Measurements from ENCODE around the gene UBE2H. TPM values are rescaled to one million over a fixed set of nuclear protein-coding genes. Genes with fewer than 3 reads are reported as not detected.
A peak's percentile ranks its signal among the peaks of the same experiment; 100 is the strongest.

UBE2H gene
- total and polyA plus RNA-seq, 2 donors: 23.2 to 31.8 TPM

DNA sequence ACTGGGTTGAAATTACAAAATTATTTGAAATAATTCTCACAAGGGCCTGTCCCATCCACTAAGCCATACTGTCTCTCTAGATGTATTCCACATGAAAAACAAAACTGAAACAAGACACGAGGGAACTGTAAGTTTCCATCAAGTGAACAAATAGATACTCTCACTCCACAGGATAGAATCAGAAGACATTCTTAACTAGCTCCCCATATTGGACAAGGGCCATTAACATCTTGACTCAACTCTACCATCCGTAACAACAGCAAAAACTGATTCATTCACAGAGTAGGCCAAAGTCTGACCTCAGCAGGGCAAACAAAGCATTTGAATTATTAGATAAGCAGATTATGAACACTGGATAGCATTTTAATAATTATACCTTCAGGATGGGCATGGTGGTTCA, 29.1 kb downstream of the UBE2H start:
- no peak for DNase-seq (ENCODE audit: low read depth in 6 of 9, low spot score in 9 of 9)
- Histone ChIP-seq H3K27me3 (ENCODE audit: control insufficient read depth in 2 of 2, insufficient read depth in 1 of 2, low read length in 1 of 2) (no peaks in the 10 kb centered on the region), H3K9me3 (ENCODE audit: control insufficient read depth in 2 of 2, insufficient read depth in 1 of 2, low read length in 1 of 2) (no peaks in the 10 kb centered on the region), H3K4me3 (ENCODE audit: low read length in 2 of 2) (no peak overlapping the region), H3K36me3 (ENCODE audit: control insufficient read depth in 2 of 2, insufficient read depth in 2 of 2, low read length in 1 of 2) (peaks cover 0 to 16% of the 10 kb centered on the region in 2 donors), H3K4me1 (ENCODE audit: control insufficient read depth in 2 of 2, insufficient read depth in 2 of 2, low read length in 2 of 2) (no peaks in the 10 kb centered on the region), H3K27ac (ENCODE audit: low read depth in 1 of 2, low read length in 1 of 2) (no peak overlapping the region)
- WGBS: 88% methylated on average over 2 of the region's 2 CpGs

DNA sequence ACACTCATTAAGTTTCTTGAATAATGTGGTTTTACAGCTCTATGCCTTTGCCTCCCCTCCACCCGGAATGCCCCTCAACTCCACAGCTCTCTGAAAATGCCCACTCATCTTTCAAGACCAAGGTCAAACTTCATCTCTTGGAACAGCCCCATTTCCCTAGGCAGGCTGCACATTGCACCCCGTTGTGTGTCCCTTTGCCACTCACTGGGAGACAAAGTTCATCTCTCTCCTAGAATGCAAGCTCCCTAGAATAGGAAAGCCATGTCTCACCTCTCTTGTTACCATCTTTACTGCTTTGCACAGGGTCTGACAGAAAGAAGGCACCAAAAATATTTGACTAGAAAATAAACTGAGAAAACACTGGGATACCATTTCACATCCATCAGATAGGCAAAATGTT, 33.3 kb downstream of the UBE2H start:
- Histone ChIP-seq H3K4me3 (ENCODE audit: low read length in 2 of 2) (no peak overlapping the region), H3K27ac (ENCODE audit: low read depth in 1 of 2, low read length in 1 of 2) (no peak overlapping the region), H3K4me1 (ENCODE audit: control insufficient read depth in 2 of 2, insufficient read depth in 2 of 2, low read length in 2 of 2) (peaks cover 0 to 3% of the 10 kb centered on the region in 2 donors), H3K9me3 (ENCODE audit: control insufficient read depth in 2 of 2, insufficient read depth in 1 of 2, low read length in 1 of 2) (no peaks in the 10 kb centered on the region), H3K27me3 (ENCODE audit: control insufficient read depth in 2 of 2, insufficient read depth in 1 of 2, low read length in 1 of 2) (no peaks in the 10 kb centered on the region), H3K36me3 (ENCODE audit: control insufficient read depth in 2 of 2, insufficient read depth in 2 of 2, low read length in 1 of 2) (peaks cover 3 to 10% of the 10 kb centered on the region in 2 donors)
- no peak for DNase-seq (ENCODE audit: low read depth in 6 of 9, low spot score in 9 of 9)
- WGBS: 100% methylated on average over 2 of the region's 2 CpGs

DNA sequence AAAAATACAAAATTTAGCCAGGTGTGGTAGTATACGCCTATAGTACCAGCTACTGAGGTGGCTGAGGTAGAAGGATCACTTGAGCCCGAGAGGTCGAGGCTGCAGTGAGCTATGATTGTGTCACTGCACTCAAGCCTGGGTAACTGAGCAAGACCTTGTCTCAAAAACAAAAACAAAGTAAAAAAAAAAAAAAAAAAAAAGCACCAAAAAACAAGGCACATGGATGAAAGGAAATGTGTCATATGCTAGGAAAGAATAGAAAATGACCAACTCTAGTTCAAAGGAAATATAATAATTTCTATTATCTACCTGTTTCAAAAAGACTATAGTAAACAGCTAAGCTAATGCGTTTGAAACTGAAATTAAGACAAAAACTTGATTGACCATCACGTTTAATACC, 33.8 kb downstream of the UBE2H start:
- no peak for DNase-seq (ENCODE audit: low read depth in 6 of 9, low spot score in 9 of 9)
- Histone ChIP-seq H3K36me3 (ENCODE audit: control insufficient read depth in 2 of 2, insufficient read depth in 2 of 2, low read length in 1 of 2) (peaks cover 3 to 10% of the 10 kb centered on the region in 2 donors), H3K27ac (ENCODE audit: low read depth in 1 of 2, low read length in 1 of 2) (no peak overlapping the region), H3K4me3 (ENCODE audit: low read length in 2 of 2) (no peak overlapping the region), H3K27me3 (ENCODE audit: control insufficient read depth in 2 of 2, insufficient read depth in 1 of 2, low read length in 1 of 2) (no peaks in the 10 kb centered on the region), H3K4me1 (ENCODE audit: control insufficient read depth in 2 of 2, insufficient read depth in 2 of 2, low read length in 2 of 2) (peaks cover 0 to 3% of the 10 kb centered on the region in 2 donors), H3K9me3 (ENCODE audit: control insufficient read depth in 2 of 2, insufficient read depth in 1 of 2, low read length in 1 of 2) (no peaks in the 10 kb centered on the region)
- WGBS: 97% methylated on average over 5 of the region's 5 CpGs

DNA sequence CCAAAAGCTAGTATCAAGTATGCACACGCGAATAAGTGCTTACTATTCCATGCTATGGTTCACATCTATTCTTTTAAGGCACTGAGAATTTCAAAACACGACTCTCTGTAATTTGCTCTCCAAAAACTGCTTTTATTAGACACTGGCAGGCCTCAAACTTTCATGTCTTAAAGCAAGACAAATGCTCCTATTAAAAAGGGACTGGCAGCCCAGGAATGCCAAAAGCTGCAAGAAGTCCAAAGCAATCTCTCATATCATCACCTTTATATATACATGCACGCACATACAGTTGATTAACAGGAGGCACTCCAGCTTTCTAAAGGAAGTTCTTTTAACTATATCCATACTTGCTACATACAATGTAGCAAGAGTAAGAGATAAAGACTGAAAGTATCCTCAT, 34.8 kb downstream of the UBE2H start:
- H3K27ac ChIP-seq (ENCODE audit: low read depth in 1 of 2, low read length in 1 of 2): no peak overlapping the region
- WGBS: 93% methylated on average over 4 of the region's 4 CpGs
- no peaks in the 10 kb centered on the region for H3K27me3 ChIP-seq (ENCODE audit: control insufficient read depth in 2 of 2, insufficient read depth in 1 of 2, low read length in 1 of 2)
- peaks cover 0 to 3% of the 10 kb centered on the region in 2 donors for H3K4me1 ChIP-seq (ENCODE audit: control insufficient read depth in 2 of 2, insufficient read depth in 2 of 2, low read length in 2 of 2)
- H3K9me3 ChIP-seq (ENCODE audit: control insufficient read depth in 2 of 2, insufficient read depth in 1 of 2, low read length in 1 of 2): no peaks in the 10 kb centered on the region
- DNase-seq (ENCODE audit: low read depth in 6 of 9, low spot score in 9 of 9): no peak
- peaks cover 3 to 6% of the 10 kb centered on the region in 2 donors for H3K36me3 ChIP-seq (ENCODE audit: control insufficient read depth in 2 of 2, insufficient read depth in 2 of 2, low read length in 1 of 2)
- no peak overlapping the region for H3K4me3 ChIP-seq (ENCODE audit: low read length in 2 of 2)

DNA sequence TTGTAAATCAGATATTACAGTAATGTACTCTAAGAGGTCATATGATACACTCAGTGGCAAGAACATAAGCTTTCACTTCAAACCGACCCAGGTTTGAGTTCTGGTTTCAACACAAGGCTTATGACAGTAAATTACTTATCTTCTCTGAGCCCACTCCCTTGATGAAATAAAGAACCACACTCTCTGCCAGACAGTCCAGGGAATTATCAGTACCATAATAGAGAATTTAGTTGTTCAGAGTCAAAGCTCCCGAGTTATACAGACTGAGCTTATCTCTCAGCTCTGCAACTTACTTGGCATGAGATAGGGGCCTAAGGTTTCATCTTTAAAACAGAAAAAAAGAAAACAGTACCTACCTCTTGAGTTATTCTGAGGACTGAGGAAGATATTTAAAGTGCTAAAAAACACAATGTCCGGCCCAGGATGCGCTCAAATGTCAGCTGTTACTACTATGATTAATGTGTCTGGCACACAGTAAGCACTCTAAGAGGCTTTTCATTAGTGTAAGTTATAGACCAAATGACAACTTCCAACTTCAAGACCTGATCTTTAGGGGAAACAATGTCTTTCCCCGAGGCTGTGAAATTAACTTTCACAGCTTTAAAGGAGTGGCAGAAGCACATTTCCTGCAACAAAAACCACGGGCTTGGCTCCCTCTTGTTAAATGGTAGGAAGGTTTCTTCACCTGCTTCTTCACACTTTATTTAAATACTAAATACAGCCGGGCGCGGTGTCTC, 38.1 kb downstream of the UBE2H start:
- peak overlapping the region in 1 of 2 donors; percentile 4 for H3K27ac ChIP-seq (ENCODE audit: low read depth in 1 of 2, low read length in 1 of 2)
- peaks cover 6% of the 10 kb centered on the region in 2 donors for H3K36me3 ChIP-seq (ENCODE audit: control insufficient read depth in 2 of 2, insufficient read depth in 2 of 2, low read length in 1 of 2)
- no peak overlapping the region for H3K4me3 ChIP-seq (ENCODE audit: low read length in 2 of 2)
- WGBS: 70% methylated on average over 9 of the region's 9 CpGs
- H3K9me3 ChIP-seq (ENCODE audit: control insufficient read depth in 2 of 2, insufficient read depth in 1 of 2, low read length in 1 of 2): no peaks in the 10 kb centered on the region
- H3K4me1 ChIP-seq (ENCODE audit: control insufficient read depth in 2 of 2, insufficient read depth in 2 of 2, low read length in 2 of 2): peaks cover 0 to 3% of the 10 kb centered on the region in 2 donors
- H3K27me3 ChIP-seq (ENCODE audit: control insufficient read depth in 2 of 2, insufficient read depth in 1 of 2, low read length in 1 of 2): no peaks in the 10 kb centered on the region
- DNase-seq (ENCODE audit: low read depth in 6 of 9, low spot score in 9 of 9): no peak

DNA sequence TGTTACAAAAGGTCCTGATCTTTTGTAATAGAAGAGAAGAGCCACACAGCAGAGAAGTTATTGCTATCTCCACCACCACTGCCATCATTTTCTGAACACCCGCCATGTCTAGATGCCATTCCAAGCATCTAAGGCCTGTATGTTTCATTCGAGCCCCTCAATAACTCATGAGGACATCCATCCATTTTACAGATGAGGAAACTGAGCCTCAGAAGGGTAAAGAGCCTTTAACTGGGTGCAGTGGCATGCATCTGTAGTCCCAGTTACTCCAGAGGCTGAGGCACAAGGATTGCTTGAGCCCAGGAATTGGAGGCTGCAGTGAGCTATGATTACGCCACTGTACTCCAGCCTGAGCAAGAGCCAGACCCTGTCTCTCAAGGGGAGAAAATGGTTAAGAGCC, 39.3 kb downstream of the UBE2H start:
- Histone ChIP-seq H3K27ac (ENCODE audit: low read depth in 1 of 2, low read length in 1 of 2) (no peak overlapping the region), H3K9me3 (ENCODE audit: control insufficient read depth in 2 of 2, insufficient read depth in 1 of 2, low read length in 1 of 2) (no peaks in the 10 kb centered on the region), H3K27me3 (ENCODE audit: control insufficient read depth in 2 of 2, insufficient read depth in 1 of 2, low read length in 1 of 2) (no peaks in the 10 kb centered on the region), H3K36me3 (ENCODE audit: control insufficient read depth in 2 of 2, insufficient read depth in 2 of 2, low read length in 1 of 2) (peaks cover 6 to 9% of the 10 kb centered on the region in 2 donors), H3K4me3 (ENCODE audit: low read length in 2 of 2) (no peak overlapping the region), H3K4me1 (ENCODE audit: control insufficient read depth in 2 of 2, insufficient read depth in 2 of 2, low read length in 2 of 2) (peaks cover 0 to 3% of the 10 kb centered on the region in 2 donors)
- no peak for DNase-seq (ENCODE audit: low read depth in 6 of 9, low spot score in 9 of 9)
- WGBS: over 99% methylated on average over 3 of the region's 3 CpGs

DNA sequence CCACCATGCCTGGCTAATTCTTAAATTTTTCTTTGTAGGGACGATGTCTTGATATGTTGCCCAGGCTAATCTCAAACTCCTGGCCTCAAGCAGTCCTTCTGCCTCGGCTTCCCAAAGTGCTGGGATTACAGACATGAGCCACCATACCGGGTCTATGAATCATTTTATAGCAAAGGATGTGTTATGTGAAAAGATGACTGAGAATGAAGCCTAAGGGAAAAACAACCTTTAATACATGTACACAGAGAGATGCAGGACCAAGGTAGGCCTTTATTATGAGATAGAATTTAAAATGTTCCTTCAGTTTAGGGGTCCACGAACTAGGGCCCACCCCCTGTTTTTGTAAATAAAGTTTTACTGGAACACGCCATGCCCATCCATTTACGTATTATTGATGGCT, 41.0 kb downstream of the UBE2H start:
- no peak for DNase-seq (ENCODE audit: low read depth in 6 of 9, low spot score in 9 of 9)
- H3K27me3 ChIP-seq (ENCODE audit: control insufficient read depth in 2 of 2, insufficient read depth in 1 of 2, low read length in 1 of 2): no peaks in the 10 kb centered on the region
- H3K4me1 ChIP-seq (ENCODE audit: control insufficient read depth in 2 of 2, insufficient read depth in 2 of 2, low read length in 2 of 2): peaks cover 0 to 3% of the 10 kb centered on the region in 2 donors
- no peak overlapping the region for H3K27ac ChIP-seq (ENCODE audit: low read depth in 1 of 2, low read length in 1 of 2)
- H3K36me3 ChIP-seq (ENCODE audit: control insufficient read depth in 2 of 2, insufficient read depth in 2 of 2, low read length in 1 of 2): peaks cover 3 to 9% of the 10 kb centered on the region in 2 donors
- no peaks in the 10 kb centered on the region for H3K9me3 ChIP-seq (ENCODE audit: control insufficient read depth in 2 of 2, insufficient read depth in 1 of 2, low read length in 1 of 2)
- 98% methylated on average over 6 of the region's 6 CpGs for WGBS
- no peak overlapping the region for H3K4me3 ChIP-seq (ENCODE audit: low read length in 2 of 2)

DNA sequence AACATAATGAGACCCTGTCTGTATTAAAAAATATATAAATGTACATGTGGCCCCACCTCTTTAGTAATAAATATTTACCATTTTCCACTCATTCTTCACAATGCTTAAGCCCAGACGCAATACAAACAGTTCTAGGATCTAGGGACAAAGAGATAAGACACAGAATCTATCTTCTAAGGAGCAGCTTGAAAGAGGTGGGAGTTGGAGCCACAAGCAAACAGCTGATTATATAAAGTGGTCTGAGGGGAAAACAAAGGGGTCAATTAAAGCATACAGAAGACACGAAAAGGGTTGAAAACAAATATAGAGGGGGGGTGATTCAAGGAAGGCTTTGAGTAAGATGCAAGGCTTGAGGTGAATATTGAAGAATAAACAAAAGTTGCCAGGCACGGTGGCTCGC, 43.1 kb downstream of the UBE2H start:
- Histone ChIP-seq H3K27ac (ENCODE audit: low read depth in 1 of 2, low read length in 1 of 2) (no peak overlapping the region), H3K9me3 (ENCODE audit: control insufficient read depth in 2 of 2, insufficient read depth in 1 of 2, low read length in 1 of 2) (no peaks in the 10 kb centered on the region), H3K36me3 (ENCODE audit: control insufficient read depth in 2 of 2, insufficient read depth in 2 of 2, low read length in 1 of 2) (peaks cover 3 to 15% of the 10 kb centered on the region in 2 donors), H3K4me3 (ENCODE audit: low read length in 2 of 2) (no peak overlapping the region), H3K4me1 (ENCODE audit: control insufficient read depth in 2 of 2, insufficient read depth in 2 of 2, low read length in 2 of 2) (no peaks in the 10 kb centered on the region), H3K27me3 (ENCODE audit: control insufficient read depth in 2 of 2, insufficient read depth in 1 of 2, low read length in 1 of 2) (no peaks in the 10 kb centered on the region)
- DNase-seq (ENCODE audit: low read depth in 6 of 9, low spot score in 9 of 9): no peak
- WGBS: 97% methylated on average over 4 of the region's 4 CpGs

DNA sequence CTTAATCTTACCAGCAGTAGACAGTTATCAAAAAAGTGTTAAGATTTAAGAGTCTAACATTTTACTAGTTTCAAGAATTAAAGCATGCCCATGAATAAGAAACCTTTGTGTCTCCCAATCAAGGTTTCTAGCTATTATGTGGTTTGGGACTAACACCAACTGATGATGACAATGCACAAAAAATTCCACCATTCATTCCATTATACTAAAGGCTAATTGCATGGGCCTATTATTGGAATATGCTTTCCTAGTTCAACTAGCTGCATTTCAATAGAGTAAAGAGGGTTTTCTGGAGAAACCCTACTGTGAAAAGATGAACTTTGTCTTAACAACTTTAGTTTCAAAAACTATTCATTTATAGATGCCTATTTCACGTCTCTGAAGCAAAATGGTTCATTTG, 44.6 kb downstream of the UBE2H start:
- no peak overlapping the region for H3K27ac ChIP-seq (ENCODE audit: low read depth in 1 of 2, low read length in 1 of 2)

More for the DNA sequence above, 44.6 kb downstream of the UBE2H start:
- Histone ChIP-seq H3K4me3 (ENCODE audit: low read length in 2 of 2) (no peak overlapping the region), H3K4me1 (ENCODE audit: control insufficient read depth in 2 of 2, insufficient read depth in 2 of 2, low read length in 2 of 2) (no peaks in the 10 kb centered on the region), H3K36me3 (ENCODE audit: control insufficient read depth in 2 of 2, insufficient read depth in 2 of 2, low read length in 1 of 2) (peaks cover 3 to 17% of the 10 kb centered on the region in 2 donors), H3K9me3 (ENCODE audit: control insufficient read depth in 2 of 2, insufficient read depth in 1 of 2, low read length in 1 of 2) (no peaks in the 10 kb centered on the region), H3K27me3 (ENCODE audit: control insufficient read depth in 2 of 2, insufficient read depth in 1 of 2, low read length in 1 of 2) (no peaks in the 10 kb centered on the region)
- DNase-seq (ENCODE audit: low read depth in 6 of 9, low spot score in 9 of 9): no peak
- 96% methylated on average over 1 of the region's 1 CpG for WGBS

Data from thymus (tissue), 11 donors.